ENCODE results near the gene SLC11A1.

- TF ChIP-seq CTCF (IDR thresholded peaks at IDR 0.05), result no peak
- no peak for TF ChIP-seq POLR2A (IDR thresholded peaks at IDR 0.05)
- TF ChIP-seq POLR2AphosphoS5 (IDR thresholded peaks at IDR 0.05; ENCODE audit: insufficient read depth in 1 of 2, low read depth in 1 of 2), result no peak
Observed at GRCh38 chr2:218384975-218385374, 2.9 kb downstream of the SLC11A1 start.

Data from vagina (tissue), 2 donors.